Amygdala (tissue), 56 donors: ENCODE results near the gene ATP8B1.

Experiments
- DNase-seq, 56 donors: peaks; one replicate each; lab custom pipeline; 2025; lab: John Stamatoyannopoulos, UW

The ATP8B1 gene

DNA sequence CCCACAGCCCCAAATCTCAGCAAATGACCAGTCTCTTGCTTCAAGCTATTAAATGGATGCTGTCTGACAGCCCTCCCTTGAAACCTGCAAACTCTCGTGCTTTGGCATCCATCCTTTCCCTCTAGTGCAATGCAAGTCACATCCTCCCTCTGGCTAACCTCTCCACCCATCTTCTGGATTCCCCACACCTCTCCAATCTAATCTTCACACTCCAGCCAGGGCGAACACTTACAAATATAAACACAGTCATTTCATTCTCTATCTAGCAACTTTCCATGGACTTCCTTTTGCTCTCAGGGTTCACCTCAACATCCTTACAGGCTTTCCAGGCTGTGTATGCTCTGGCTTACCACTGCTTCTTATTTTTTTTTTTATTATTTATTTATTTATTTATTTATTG lies 171.4 kb downstream of the ATP8B1 start:
- no peak for DNase-seq

GRCh38 chr18:57630754-57631595 lies 172.1 kb downstream of the ATP8B1 start:
- no peak for DNase-seq

DNA sequence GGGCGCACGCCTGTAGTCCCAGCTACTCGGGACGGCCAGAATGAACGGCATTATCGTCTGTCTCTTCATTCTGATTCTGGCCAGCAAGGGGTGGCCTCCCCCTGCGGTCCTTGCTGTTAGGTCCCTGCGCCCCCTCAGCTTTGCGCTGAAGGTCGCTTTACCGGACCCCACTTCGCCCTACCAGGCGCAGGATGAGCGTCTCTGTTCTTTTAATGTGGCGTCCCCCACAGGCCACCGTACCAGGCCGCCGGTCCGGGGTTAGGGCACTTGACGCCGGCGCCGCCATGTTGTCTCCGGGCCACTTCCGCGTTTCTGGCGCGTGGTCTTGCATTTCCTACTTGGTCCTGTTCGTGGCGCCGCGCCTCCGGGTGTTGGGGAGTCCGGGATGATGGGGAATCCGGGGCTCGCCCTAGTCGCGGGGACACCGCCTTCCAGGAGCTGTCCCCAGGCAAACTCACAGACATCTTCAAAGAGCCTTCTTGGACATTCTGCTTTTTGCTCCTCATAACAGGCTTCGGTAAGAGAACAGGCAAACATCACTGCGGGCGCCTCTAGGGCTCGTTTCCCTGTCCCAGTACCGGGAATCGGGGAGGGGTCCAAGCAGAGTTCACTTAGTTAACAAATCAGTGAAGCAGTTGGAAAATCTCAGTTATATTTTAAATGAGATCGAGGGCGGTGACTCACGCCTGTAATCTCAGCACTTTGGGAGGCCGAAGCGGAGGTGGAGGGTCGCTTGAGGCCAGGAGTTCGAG lies 172.9 kb downstream of the ATP8B1 start:
- DNase-seq = peak; percentile 63 to 98 (median 92)

GRCh38 chr18:57629422-57629821 lies 173.7 kb downstream of the ATP8B1 start:
- DNase-seq = no peak

DNA sequence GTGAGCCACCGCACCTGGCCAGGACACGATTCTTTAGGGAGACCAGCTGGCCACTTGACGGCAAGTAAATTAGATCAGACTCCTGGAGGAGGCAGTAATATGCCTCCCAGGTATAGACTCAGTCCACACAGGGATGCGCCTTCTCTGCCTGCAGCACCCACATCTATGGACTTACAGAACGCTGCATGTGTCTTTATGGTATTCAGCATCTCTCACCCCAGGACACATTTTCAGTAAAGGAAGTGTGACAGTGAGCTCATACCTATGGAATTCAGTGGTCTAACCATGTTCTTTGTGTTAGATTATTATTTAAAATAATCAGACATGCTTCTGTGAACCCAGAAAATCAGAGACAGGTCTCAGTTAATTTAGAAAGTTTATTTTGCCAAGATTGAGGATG lies 175.6 kb downstream of the ATP8B1 start:
- no peak for DNase-seq

DNA sequence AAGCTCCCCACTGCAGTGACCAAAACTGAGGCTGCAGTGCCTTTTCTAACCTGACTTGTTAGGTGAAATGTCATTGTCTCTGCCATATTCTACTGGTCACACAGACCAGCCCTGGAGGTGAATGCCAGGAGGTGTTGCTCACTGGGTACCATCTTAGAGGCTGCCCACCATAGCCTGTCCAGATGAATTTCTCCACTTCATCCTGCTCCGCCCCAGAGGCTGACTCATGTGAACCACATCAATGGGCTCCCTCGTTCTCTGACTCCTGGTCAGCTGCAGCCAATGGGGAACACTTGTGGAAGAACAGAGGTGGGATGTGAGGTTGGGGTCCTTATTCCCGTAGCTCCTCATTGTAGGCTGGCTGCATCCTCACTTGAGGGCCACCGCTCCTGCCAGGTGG lies 178.1 kb downstream of the ATP8B1 start:
- no peak for DNase-seq

DNA sequence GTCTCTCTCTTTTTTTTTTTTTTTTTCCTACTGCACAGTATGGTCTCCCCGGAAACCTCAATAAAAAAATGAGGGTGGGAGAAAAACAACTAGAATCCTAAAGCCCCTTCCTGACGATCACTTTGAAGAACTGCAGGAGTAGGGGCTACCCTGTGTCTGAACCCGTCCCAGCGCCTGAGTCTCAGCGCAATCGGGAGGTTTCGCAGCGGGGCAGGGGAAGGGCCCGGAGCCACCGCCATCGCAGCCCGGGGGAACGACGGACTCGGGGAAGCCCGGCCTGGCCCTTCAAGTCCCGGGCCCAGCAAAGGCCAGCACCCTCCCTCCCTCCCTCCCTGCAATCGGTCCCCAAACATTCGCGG lies 181.9 kb downstream of the ATP8B1 start:
- DNase-seq = peak in 2 of 56 donors; percentile 45 to 59

DNA sequence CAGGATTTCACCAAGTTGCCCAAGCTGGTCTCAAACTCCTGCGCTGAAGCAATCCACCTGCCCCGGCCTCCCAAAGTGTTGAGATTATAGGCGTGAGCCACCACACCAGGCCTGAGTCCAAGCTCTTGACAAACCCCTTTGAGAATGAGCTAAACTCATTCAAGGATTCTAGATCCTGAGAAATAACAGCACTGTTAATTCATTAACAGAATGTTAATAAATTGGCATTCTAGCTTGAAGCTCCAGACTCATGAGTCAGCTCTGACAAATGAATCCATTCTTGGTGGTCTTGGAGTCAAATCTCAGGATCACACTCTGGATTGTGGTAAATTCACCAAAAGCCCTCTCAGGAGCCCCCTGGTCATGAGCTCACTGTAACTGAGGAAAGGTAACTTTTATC lies 183.2 kb downstream of the ATP8B1 start:
- DNase-seq = no peak

DNA sequence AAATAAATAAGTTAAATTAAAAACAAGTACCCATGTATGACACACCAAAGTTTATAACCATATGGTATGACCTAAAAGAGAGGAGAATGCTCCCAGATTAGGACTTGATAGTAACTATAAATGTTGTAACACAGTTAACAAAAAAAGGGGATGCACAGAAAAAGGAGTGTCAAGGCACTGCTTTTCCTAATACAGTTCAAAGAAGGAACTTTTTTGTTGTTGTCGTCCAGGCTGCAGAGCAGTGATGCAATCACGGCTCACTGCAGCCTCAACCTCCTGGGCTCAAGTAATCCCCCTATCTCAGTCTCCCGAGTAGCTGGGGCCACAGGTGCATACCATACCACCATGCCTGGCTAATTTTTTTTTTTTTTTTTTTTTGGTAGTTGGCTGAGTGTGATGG lies 184.2 kb downstream of the ATP8B1 start:
- DNase-seq = no peak

DNA sequence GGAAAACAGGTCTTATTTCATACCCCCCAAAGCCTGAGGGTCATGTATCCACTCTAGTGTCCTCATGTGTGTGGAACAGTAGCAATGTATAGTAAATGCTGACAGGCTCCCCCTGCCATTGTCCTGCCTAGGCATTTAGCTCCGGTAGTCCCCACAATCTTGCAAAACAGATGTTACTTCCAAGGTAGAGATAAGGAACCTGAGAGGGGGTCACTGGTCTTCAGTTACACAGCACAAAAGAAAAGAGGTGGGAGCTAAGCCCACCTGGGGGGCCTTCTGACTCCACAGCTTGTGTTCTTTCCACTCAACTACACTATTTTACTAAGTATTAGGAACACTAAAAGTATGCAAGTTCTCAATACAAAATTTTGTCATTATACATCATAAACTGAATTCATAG lies 199.2 kb downstream of the ATP8B1 start:
- no peak for DNase-seq
